ENCODE data around the gene ARIH2. TPM values are rescaled to one million over a fixed set of nuclear protein-coding genes. Genes with fewer than 3 reads are reported as not detected.

Gene ARIH2
- total and polyA plus RNA-seq, 9 of the 15 experiments (the other 6 are each of a cell fraction or from before 2014, with no cell fraction given): 27.0 to 120 (median 108) TPM

DNA sequence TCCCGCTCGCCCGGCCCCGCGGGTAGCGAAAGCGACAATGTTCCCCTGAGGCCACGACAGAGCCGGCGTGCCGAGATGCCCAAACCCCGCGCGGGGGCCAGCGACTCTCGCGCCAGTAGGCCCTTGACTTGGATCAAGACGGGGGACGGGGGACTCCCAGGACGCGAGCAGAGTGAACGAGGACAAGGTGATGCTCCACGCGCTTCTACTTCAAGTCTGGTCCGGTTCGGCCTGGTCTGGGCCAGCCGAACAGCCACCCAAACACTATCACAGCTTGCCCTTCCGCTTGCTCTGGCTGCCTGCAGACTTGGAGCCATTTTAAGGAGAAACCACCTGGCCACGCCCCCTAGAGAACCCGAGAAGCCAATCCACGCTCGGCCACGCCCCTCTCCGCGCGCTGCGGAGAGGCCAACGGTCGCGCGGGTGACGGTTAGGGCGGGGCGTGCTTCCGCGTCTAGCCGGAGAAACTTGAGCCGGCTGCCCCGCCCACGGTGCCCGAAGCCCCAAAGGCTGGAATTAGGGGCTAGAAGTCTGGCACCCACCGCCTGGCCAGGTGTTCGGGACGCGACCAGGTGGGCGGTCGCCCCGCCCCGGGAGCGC, 102.7 kb downstream of the ARIH2 start (continued):
- TF ChIP-seq, protein P1, sequence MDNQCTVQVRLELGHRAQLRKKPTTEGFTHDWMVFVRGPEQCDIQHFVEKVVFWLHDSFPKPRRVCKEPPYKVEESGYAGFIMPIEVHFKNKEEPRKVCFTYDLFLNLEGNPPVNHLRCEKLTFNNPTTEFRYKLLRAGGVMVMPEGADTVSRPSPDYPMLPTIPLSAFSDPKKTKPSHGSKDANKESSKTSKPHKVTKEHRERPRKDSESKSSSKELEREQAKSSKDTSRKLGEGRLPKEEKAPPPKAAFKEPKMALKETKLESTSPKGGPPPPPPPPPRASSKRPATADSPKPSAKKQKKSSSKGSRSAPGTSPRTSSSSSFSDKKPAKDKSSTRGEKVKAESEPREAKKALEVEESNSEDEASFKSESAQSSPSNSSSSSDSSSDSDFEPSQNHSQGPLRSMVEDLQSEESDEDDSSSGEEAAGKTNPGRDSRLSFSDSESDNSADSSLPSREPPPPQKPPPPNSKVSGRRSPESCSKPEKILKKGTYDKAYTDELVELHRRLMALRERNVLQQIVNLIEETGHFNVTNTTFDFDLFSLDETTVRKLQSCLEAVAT (IDR thresholded peaks at IDR 0.05): peak; percentile 51 to 82; a peak in 3 of 4 replicates
- TF ChIP-seq, protein P2, sequence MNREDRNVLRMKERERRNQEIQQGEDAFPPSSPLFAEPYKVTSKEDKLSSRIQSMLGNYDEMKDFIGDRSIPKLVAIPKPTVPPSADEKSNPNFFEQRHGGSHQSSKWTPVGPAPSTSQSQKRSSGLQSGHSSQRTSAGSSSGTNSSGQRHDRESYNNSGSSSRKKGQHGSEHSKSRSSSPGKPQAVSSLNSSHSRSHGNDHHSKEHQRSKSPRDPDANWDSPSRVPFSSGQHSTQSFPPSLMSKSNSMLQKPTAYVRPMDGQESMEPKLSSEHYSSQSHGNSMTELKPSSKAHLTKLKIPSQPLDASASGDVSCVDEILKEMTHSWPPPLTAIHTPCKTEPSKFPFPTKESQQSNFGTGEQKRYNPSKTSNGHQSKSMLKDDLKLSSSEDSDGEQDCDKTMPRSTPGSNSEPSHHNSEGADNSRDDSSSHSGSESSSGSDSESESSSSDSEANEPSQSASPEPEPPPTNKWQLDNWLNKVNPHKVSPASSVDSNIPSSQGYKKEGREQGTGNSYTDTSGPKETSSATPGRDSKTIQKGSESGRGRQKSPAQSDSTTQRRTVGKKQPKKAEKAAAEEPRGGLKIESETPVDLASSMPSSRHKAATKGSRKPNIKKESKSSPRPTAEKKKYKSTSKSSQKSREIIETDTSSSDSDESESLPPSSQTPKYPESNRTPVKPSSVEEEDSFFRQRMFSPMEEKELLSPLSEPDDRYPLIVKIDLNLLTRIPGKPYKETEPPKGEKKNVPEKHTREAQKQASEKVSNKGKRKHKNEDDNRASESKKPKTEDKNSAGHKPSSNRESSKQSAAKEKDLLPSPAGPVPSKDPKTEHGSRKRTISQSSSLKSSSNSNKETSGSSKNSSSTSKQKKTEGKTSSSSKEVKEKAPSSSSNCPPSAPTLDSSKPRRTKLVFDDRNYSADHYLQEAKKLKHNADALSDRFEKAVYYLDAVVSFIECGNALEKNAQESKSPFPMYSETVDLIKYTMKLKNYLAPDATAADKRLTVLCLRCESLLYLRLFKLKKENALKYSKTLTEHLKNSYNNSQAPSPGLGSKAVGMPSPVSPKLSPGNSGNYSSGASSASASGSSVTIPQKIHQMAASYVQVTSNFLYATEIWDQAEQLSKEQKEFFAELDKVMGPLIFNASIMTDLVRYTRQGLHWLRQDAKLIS (CRISPR knock-in tag; IDR thresholded peaks at IDR 0.05): peak; percentile 91
- peak; percentile 47; the same call in 1 of the 2 replicates for TF ChIP-seq GABPB1 (CRISPR knock-in tag; IDR thresholded peaks at IDR 0.05)
- TF ChIP-seq SMAD1 (IDR thresholded peaks at IDR 0.05; ENCODE audit: low read depth, low read length, partially characterized antibody): peak; percentile 91
- TF ChIP-seq FOXA3 (CRISPR knock-in tag; conservative IDR thresholded peaks at IDR 0.05 in 1 of 2, IDR thresholded peaks at IDR 0.05 in 1 of 2): no peak
- TF ChIP-seq, protein P3, sequence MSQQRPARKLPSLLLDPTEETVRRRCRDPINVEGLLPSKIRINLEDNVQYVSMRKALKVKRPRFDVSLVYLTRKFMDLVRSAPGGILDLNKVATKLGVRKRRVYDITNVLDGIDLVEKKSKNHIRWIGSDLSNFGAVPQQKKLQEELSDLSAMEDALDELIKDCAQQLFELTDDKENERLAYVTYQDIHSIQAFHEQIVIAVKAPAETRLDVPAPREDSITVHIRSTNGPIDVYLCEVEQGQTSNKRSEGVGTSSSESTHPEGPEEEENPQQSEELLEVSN (IDR thresholded peaks at IDR 0.05; ENCODE audit: borderline replicate concordance in 1 of 2, extremely low read depth in 1 of 2, insufficient read depth in 1 of 2, insufficient read length in 1 of 2, low read depth in 1 of 2, low read length in 1 of 2, poor library complexity in 1 of 2, severe bottlenecking in 1 of 2): peak in 1 of 2 experiments; percentile 30
- TF ChIP-seq TAF15 (IDR thresholded peaks at IDR 0.05; ENCODE audit: low read depth, low read length): no peak
- TF ChIP-seq, protein P4, sequence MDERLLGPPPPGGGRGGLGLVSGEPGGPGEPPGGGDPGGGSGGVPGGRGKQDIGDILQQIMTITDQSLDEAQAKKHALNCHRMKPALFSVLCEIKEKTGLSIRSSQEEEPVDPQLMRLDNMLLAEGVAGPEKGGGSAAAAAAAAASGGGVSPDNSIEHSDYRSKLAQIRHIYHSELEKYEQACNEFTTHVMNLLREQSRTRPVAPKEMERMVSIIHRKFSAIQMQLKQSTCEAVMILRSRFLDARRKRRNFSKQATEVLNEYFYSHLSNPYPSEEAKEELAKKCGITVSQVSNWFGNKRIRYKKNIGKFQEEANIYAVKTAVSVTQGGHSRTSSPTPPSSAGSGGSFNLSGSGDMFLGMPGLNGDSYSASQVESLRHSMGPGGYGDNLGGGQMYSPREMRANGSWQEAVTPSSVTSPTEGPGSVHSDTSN (CRISPR knock-in tag; IDR thresholded peaks at IDR 0.05; ENCODE audit: low read depth): no peak
- TF ChIP-seq, protein P4 (tag; conservative IDR thresholded peaks at IDR 0.05; ENCODE audit: low read depth): no peak
- TF ChIP-seq, protein P5, sequence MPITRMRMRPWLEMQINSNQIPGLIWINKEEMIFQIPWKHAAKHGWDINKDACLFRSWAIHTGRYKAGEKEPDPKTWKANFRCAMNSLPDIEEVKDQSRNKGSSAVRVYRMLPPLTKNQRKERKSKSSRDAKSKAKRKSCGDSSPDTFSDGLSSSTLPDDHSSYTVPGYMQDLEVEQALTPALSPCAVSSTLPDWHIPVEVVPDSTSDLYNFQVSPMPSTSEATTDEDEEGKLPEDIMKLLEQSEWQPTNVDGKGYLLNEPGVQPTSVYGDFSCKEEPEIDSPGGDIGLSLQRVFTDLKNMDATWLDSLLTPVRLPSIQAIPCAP (CRISPR knock-in tag; IDR thresholded peaks at IDR 0.05; ENCODE audit: borderline replicate concordance): 0 out of 2 replicates have a peak, but pooled peaks have one; percentile 9
- TF ChIP-seq SMARCB1 (IDR thresholded peaks at IDR 0.05; ENCODE audit: insufficient read length, low read depth): no peak
- TF ChIP-seq TBL1XR1 (IDR thresholded peaks at IDR 0.05; ENCODE audit: low read length in 2 of 2): peak in 1 of 2 experiments; percentile 70; a peak in 1 of 4 replicates
- TF ChIP-seq GABPA (tag; conservative IDR thresholded peaks at IDR 0.05; ENCODE audit: low read depth): 0 out of 2 replicates have a peak, but pooled peaks have one; percentile 18
- TF ChIP-seq POLR2H (tag; IDR thresholded peaks at IDR 0.05; ENCODE audit: low read depth): peak; percentile 98
